HepG2 (cell line): ENCODE data around the gene SDK2. TPM values are rescaled to one million over a fixed set of nuclear protein-coding genes. Genes with fewer than 3 reads are reported as not detected.

Experiments used
- ATF4 ChIP-seq, 2 experiments: fragments of 450-650 bp in 1 of 2; sonication (generic) in 1 of 2; formaldehyde crosslinking; IDR thresholded peaks; 2 replicates each; pipeline versions ENCODE4 v1.5.0 to v1.8.0; 2020 to 2022; ENCODE audit warnings: mild to moderate bottlenecking in 1 of 2, missing genetic modification reagents in 1 of 2
- ATF6 ChIP-seq: sonication (generic); formaldehyde crosslinking; conservative IDR thresholded peaks from 2 replicates; pipeline ENCODE4 v1.4.0; 2020; ENCODE audit warnings: missing genetic modification reagents
- CBX5 ChIP-seq: sonication (generic); formaldehyde crosslinking; IDR thresholded peaks from 2 replicates; pipeline ENCODE4 v1.4.0; 2020; ENCODE audit warnings: missing genetic modification reagents, borderline replicate concordance
- DDIT3 ChIP-seq: sonication (generic); formaldehyde crosslinking; IDR thresholded peaks from 2 replicates; pipeline ENCODE4 v1.4.0; 2020; ENCODE audit warnings: mild to moderate bottlenecking, missing genetic modification reagents
- DRAP1 ChIP-seq: IDR thresholded peaks from 2 replicates; pipeline ENCODE4 v1.6.1; 2016; ENCODE audit warnings: missing genetic modification reagents, missing compliant biosample characterization
- GMEB1 ChIP-seq: sonication (generic); formaldehyde crosslinking; IDR thresholded peaks from 2 replicates; pipeline ENCODE4 v1.5.1; 2020; ENCODE audit warnings: missing genetic modification reagents, mild to moderate bottlenecking, borderline replicate concordance
- HOXA9 ChIP-seq: sonication (generic); formaldehyde crosslinking; IDR thresholded peaks from 2 replicates; pipeline ENCODE4 v1.8.1; 2022; ENCODE audit warnings: missing genetic modification reagents, mild to moderate bottlenecking, moderate library complexity, borderline replicate concordance
- KDM5A ChIP-seq: fragments of 200-600 bp; sonication (generic); IDR thresholded peaks from 2 replicates; pipeline ENCODE4 v1.7.0; 2018; ENCODE audit warnings: antibody characterized with exemption, mild to moderate bottlenecking, low read length, borderline replicate concordance
- KDM6A ChIP-seq: IDR thresholded peaks from 2 replicates; pipeline ENCODE4 v1.6.1; 2016; ENCODE audit warnings: low read depth
- MAFF ChIP-seq: IDR thresholded peaks from 2 replicates; pipeline ENCODE4 v1.6.1; 2011; ENCODE audit warnings: low read depth, low read length, improper control_type of control experiment
- MAFG ChIP-seq: sonication (generic); formaldehyde crosslinking; IDR thresholded peaks from 2 replicates; pipeline ENCODE4 v1.5.1; 2020; ENCODE audit warnings: mild to moderate bottlenecking, missing genetic modification reagents
- MEF2D ChIP-seq: sonication (generic); formaldehyde crosslinking; IDR thresholded peaks from 2 replicates; pipeline ENCODE4 v1.5.1; 2020; ENCODE audit warnings: mild to moderate bottlenecking, missing genetic modification reagents
- SALL1 ChIP-seq: sonication (generic); formaldehyde crosslinking; IDR thresholded peaks from 2 replicates; pipeline ENCODE4 v1.8.0; 2022; ENCODE audit warnings: mild to moderate bottlenecking, missing genetic modification reagents
- SSRP1 ChIP-seq: IDR thresholded peaks from 2 replicates; pipeline ENCODE4 v1.6.1; 2016; ENCODE audit warnings: control low read depth
- UBTF ChIP-seq: sonication (generic); formaldehyde crosslinking; IDR thresholded peaks from 2 replicates; pipeline ENCODE4 v1.4.0; 2020; ENCODE audit warnings: mild to moderate bottlenecking, missing genetic modification reagents
- ZNF362 ChIP-seq: sonication (generic); formaldehyde crosslinking; IDR thresholded peaks from 2 replicates; pipeline ENCODE4 v1.4.0; 2020; ENCODE audit warnings: missing genetic modification reagents, mild to moderate bottlenecking, borderline replicate concordance
- ZNF556 ChIP-seq: sonication (generic); formaldehyde crosslinking; IDR thresholded peaks from 2 replicates; pipeline ENCODE4 v1.4.0; 2020; ENCODE audit warnings: mild to moderate bottlenecking, missing genetic modification reagents, borderline replicate concordance
- ZSCAN20 ChIP-seq: sonication (generic); formaldehyde crosslinking; IDR thresholded peaks from 2 replicates; pipeline ENCODE4 v1.4.0; 2020; ENCODE audit warnings: missing genetic modification reagents, mild to moderate bottlenecking, borderline replicate concordance
- polyA plus RNA-seq, 8 experiments: library from polyadenylated mRNA; depleted of rRNA in 3 of 8; stranded (reverse) in 7 of 8; unstranded in 1 of 8; fragments of >200 nt; fragmentation: Illumina TruSeq in 4 of 8; extraction: Trizol in 4 of 8; gene quantifications; 2 replicates each; pipeline versions ENCODE4 v1.2.1 to v1.2.3, GENCODE V29; 2011 to 2016; ENCODE audit warnings: low read depth in 4 of 8, missing spikeins in 1 of 8, mixed read lengths in 1 of 8; ENCODE audit not compliant: insufficient read depth in 1 of 8
- total RNA-seq, 5 experiments: library from RNA; depleted of rRNA; stranded (reverse); fragments of >200 nt; fragmentation: Illumina TruSeq; extraction: Trizol; gene quantifications; 2 replicates each; pipeline ENCODE4 v1.2.3, GENCODE V29; 2016; ENCODE audit warnings: low read depth in 1 of 5

Gene SDK2
- total and polyA plus RNA-seq, 2 of the 13 experiments (the other 11 are each of a cell fraction or from before 2014, with no cell fraction given): not detected

GRCh38 chr17:73308017-73308823, 336.0 kb downstream of the SDK2 start (continued):
- TF ChIP-seq ZNF556 (CRISPR knock-in tag) (peak; percentile 81; the same call in 1 of the 2 replicates), GMEB1 (CRISPR knock-in tag) (peak; percentile 62; the same call in 1 of the 2 replicates), SALL1 (CRISPR knock-in tag) (peak; percentile 84), MAFG (CRISPR knock-in tag) (no peak), ATF4 (CRISPR knock-in tag; IDR thresholded peaks at IDR 0.05) (peak in 1 of 2 experiments; percentile 61; a peak in 1 of 4 replicates), MEF2D (CRISPR knock-in tag) (peak; percentile 82), UBTF (CRISPR knock-in tag) (peak; percentile 76), KDM6A (no peak), HOXA9 (CRISPR knock-in tag) (no peak), CBX5 (CRISPR knock-in tag) (peak; percentile 78; the same call in 1 of the 2 replicates), DDIT3 (0 out of 2 replicates have a peak, but pooled peaks have one; percentile 37), ZSCAN20 (CRISPR knock-in tag) (0 out of 2 replicates have a peak, but pooled peaks have one; percentile 14), ZNF362 (CRISPR knock-in tag) (peak; percentile 38; the same call in 1 of the 2 replicates), DRAP1 (CRISPR knock-in tag) (peak; percentile 51), ATF6 (CRISPR knock-in tag) (no peak; the same call in 1 of the 2 replicates), KDM5A (peak; percentile 37; the same call in 1 of the 2 replicates), SSRP1 (CRISPR knock-in tag) (peak; percentile 90), MAFF (no peak)
